Neural crest cell (in vitro differentiated cells): ENCODE data around the gene RNF43. TPM values are rescaled to one million over a fixed set of nuclear protein-coding genes. Genes with fewer than 3 reads are reported as not detected.
A peak's percentile ranks its signal among the peaks of the same experiment; 100 is the strongest.

ENCODE experiments used
- DNase-seq: peaks from one replicate; pipeline ENCODE4 v3.0.0; 2021; ENCODE audit warnings: low read depth, mixed read lengths, low spot score
- H3K27ac Mint-ChIP-seq: one replicate; pipeline ENCODE4 v1.8.0; 2021; ENCODE audit warnings: mild to moderate bottlenecking, mixed read lengths; ENCODE audit not compliant: unreplicated experiment
- H3K27me3 Mint-ChIP-seq: 2 replicates; pipeline ENCODE4 v1.8.0; 2021; ENCODE audit warnings: low read depth, mild to moderate bottlenecking, mixed read lengths
- H3K36me3 Mint-ChIP-seq: 2 replicates; pipeline ENCODE4 v1.8.0; 2021; ENCODE audit warnings: low read depth, mild to moderate bottlenecking, mixed read lengths
- H3K4me1 Mint-ChIP-seq: 2 replicates; pipeline ENCODE4 v1.8.0; 2021; ENCODE audit warnings: mixed read lengths
- H3K4me3 Mint-ChIP-seq: one replicate; pipeline ENCODE4 v1.8.0; 2021; ENCODE audit warnings: mild to moderate bottlenecking, mixed read lengths
- H3K9me3 Mint-ChIP-seq: 2 replicates; pipeline ENCODE4 v1.8.0; 2021; ENCODE audit warnings: mixed read lengths
- total RNA-seq: library from RNA; stranded (reverse); gene quantifications from 2 replicates; pipeline ENCODE4 v1.2.1, GENCODE V29; 2021
- TF ChIP-seq, protein P1 (sequence below): fragments of 200-600 bp; sonication (generic); conservative IDR thresholded peaks from 2 replicates; pipeline ENCODE4 v1.5.0; 2021; ENCODE audit warnings: antibody characterized with exemption, mild to moderate bottlenecking

The RNF43 gene
- total RNA-seq, 1 donor from 2014 or later, result 2.0 TPM

DNA sequence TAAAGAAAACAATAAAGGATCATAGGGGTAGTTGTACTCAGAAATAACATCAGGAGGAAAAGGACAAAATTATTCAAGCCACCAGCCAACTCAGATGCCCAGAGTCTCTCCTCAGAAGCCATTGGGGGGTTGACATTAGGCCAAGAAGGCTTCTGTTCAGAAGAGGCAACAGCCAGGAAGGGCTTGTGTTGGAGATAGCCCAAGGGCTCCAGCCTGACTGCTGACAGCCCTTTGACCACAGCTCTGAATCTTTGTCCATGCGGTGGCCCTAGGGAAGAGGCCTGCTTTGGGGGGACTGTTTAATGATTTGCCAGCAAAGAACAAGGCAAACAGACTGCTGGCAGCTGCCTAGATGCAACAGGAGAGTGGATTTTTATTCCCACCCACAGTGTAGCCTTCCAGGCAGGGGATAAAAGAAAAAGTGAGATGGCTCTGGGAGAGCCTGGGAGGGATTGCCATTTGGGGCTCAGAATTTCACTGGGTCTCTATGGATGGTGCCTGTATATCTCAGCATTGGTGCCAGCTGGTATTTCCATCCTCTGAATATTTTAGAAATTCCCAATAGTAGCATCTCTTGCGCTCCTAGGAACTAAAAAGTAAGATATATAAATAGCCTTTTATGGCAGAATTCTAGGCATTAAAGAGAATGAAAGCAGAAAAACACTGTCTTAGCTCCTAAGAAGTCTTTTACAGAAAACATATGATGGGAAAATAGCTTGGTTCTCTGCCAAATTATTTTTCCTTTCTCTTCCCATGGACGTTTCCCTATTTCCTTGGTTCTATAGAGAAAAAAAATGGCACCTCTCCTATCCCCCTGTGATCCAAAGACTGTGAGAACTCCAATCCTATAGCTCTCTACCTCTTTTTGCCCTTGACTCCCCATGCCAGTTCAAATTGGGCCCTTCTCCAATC, 36.0 kb downstream of the RNF43 start:
- peak overlapping the region; percentile 0 for H3K4me3 Mint-ChIP-seq
- peaks cover 43% of the 10 kb centered on the region for H3K4me1 Mint-ChIP-seq
- TF ChIP-seq, protein P1, sequence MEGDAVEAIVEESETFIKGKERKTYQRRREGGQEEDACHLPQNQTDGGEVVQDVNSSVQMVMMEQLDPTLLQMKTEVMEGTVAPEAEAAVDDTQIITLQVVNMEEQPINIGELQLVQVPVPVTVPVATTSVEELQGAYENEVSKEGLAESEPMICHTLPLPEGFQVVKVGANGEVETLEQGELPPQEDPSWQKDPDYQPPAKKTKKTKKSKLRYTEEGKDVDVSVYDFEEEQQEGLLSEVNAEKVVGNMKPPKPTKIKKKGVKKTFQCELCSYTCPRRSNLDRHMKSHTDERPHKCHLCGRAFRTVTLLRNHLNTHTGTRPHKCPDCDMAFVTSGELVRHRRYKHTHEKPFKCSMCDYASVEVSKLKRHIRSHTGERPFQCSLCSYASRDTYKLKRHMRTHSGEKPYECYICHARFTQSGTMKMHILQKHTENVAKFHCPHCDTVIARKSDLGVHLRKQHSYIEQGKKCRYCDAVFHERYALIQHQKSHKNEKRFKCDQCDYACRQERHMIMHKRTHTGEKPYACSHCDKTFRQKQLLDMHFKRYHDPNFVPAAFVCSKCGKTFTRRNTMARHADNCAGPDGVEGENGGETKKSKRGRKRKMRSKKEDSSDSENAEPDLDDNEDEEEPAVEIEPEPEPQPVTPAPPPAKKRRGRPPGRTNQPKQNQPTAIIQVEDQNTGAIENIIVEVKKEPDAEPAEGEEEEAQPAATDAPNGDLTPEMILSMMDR, result no peak
- H3K9me3 Mint-ChIP-seq, result no peaks in the 10 kb centered on the region
- DNase-seq, result no peak
- no peaks in the 10 kb centered on the region for H3K36me3 Mint-ChIP-seq
- no peak overlapping the region for H3K27ac Mint-ChIP-seq
- H3K27me3 Mint-ChIP-seq, result no peaks in the 10 kb centered on the region

DNA sequence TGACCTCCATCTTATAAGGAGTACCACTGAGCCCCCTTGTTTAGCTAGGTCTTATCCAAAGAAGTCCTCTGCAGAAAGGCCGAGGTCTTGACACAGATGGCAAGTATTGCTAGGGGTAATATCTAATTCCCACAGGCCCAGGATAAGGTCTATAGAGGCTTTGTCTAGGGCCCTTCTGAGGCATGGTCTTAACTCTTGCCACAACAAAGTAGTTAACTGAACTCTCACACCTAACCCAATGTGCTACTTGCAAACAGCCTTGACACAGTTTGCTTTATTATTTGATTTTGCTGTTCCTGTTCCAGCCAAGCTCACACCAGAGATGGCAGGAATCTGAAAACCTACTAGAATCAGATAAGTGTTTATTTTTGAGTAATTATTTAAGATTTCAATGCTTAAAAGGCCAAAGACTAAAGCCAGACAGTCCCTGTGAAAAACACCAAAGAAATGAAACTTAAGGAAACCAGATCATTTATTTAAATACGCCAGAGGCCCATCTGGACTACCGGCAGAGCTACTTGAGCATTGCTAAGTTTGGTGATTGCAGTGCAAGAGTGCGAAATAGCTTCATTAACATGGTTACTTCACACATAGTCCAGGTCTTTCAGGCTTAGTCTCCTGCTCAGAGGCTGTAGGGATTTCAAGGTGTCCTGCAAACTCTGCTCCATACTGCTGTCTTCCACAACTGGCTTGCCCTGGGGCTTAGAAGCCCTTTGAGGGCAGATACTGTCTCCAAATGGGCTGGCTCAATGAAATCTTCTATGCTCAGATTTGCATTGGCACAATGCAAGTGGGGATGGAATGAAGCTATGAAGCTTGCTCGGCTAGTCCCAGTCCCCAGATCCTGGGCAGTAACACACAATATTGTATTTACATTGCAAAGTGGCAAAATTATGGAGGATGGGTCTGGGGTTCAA, 36.9 kb downstream of the RNF43 start:
- H3K27me3 Mint-ChIP-seq, result no peaks in the 10 kb centered on the region
- peak overlapping the region; percentile 0 for H3K4me3 Mint-ChIP-seq
- H3K4me1 Mint-ChIP-seq, result peaks cover 48% of the 10 kb centered on the region
- H3K27ac Mint-ChIP-seq, result no peak overlapping the region
- no peaks in the 10 kb centered on the region for H3K9me3 Mint-ChIP-seq
- DNase-seq, result no peak
- no peaks in the 10 kb centered on the region for H3K36me3 Mint-ChIP-seq
- TF ChIP-seq, protein P1, result no peak

DNA sequence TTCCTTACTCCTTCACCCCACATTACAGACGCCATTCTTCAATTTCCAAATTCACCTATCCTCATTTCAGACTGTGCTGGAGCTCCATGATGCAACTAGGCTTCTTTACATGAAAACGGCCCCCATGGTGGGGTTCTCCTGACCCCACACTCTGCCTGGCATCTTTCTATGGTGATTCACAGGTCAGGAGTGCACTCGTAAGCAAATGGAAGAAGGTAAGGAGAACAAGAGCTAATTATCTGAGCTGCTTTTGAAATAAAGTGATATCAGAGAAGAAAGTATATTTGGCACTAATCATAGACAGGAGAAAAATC, 37.9 kb downstream of the RNF43 start:
- Mint-ChIP-seq H3K4me1 (peaks cover 48% of the 10 kb centered on the region), H3K27me3 (no peaks in the 10 kb centered on the region), H3K9me3 (no peaks in the 10 kb centered on the region), H3K36me3 (no peaks in the 10 kb centered on the region), H3K27ac (no peak overlapping the region), H3K4me3 (no peak overlapping the region)
- no peak for DNase-seq
- TF ChIP-seq, protein P1, result no peak

DNA sequence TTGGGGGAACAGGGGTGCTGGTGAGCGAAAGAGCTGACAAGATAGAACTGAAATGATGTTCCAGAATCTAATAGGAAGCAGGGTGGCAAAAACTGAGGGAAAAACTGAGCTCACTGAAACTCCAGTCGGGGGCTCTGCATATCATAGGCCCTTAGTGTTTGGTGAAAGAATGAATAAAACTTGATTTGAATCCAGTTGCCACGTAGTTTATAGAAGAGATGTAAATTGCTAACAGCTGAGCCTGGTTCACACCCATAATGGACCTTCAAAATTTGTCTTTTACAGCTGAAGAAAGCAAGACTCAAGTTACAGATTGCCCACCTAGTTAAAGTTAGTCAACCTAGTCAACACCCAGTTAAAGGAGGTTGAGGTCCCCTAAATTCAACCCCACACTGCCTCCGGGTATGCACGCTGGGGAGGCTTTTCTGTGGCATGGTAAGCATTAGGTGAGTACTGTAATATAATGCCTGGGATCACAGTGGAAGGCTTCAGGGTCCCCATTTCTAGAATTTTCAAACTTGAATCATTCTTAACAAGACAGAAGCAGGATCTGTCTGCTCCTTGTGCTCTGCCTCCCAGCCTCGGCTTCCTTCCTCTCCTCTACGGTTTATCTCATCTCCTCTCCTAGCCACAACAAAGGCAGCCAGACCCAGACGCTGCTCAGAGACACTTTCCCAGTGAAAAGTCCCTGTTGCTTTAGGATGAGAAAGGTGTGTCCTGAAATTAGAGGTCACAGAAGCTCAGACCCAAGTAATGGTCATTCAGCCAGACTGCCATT, 38.4 kb downstream of the RNF43 start:
- Mint-ChIP-seq H3K4me3 (no peak overlapping the region), H3K27me3 (no peaks in the 10 kb centered on the region), H3K27ac (peak overlapping the region; percentile 47), H3K36me3 (no peaks in the 10 kb centered on the region), H3K4me1 (peaks cover 42% of the 10 kb centered on the region), H3K9me3 (no peaks in the 10 kb centered on the region)
- TF ChIP-seq, protein P1, result no peak
- DNase-seq, result no peak

DNA sequence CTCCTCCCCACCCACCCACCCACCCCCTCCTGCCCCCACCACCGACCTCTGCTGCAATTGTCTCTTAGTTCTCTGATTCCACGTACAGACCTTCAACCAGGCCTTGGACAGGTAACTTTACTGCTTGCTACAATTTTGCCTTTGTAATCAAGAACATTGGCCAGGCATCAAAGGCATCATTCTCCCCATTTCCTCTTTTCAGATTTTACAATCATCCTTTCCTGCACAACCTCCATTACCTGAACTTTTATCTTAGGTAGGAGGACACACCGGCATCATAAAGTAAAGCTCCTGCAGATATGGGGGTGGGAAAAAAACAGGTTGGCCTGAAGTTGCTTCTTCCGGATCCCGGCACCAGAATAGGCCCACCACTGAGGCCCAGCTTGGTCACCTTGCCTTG, 39.7 kb downstream of the RNF43 start:
- H3K9me3 Mint-ChIP-seq, result no peaks in the 10 kb centered on the region
- DNase-seq, result no peak
- peaks cover 37% of the 10 kb centered on the region for H3K4me1 Mint-ChIP-seq
- no peaks in the 10 kb centered on the region for H3K36me3 Mint-ChIP-seq
- no peak overlapping the region for H3K4me3 Mint-ChIP-seq
- peak overlapping the region; percentile 6 for H3K27ac Mint-ChIP-seq
- TF ChIP-seq, protein P1, result no peak
- H3K27me3 Mint-ChIP-seq, result no peaks in the 10 kb centered on the region
